Activated naive CD4-positive, alpha-beta T cell treated with anti-CD3 and anti-CD28 coated beads, Interleukin-2, amount 50 U/mL, for 24 hours (primary cell): ENCODE results near the gene CACNG3.
"Not testable (repeated sequence)": the region's sequence is repeated elsewhere in the genome, so short reads cannot be mapped to it uniquely, and the experiment has no call there.

Experiments used
- H3K27ac Mint-ChIP-seq: one replicate; pipeline ENCODE4 v1.8.0; 2021; ENCODE audit warnings: mild to moderate bottlenecking, mixed read lengths
- H3K27me3 Mint-ChIP-seq: one replicate; pipeline ENCODE4 v1.8.0; 2021; ENCODE audit warnings: mixed read lengths
- H3K36me3 Mint-ChIP-seq: one replicate; pipeline ENCODE4 v1.8.0; 2021; ENCODE audit warnings: mixed read lengths
- H3K4me1 Mint-ChIP-seq: one replicate; pipeline ENCODE4 v1.8.0; 2021; ENCODE audit warnings: mixed read lengths
- H3K4me3 Mint-ChIP-seq: one replicate; pipeline ENCODE4 v1.8.0; 2021; ENCODE audit warnings: mild to moderate bottlenecking, mixed read lengths
- H3K9me3 Mint-ChIP-seq: one replicate; pipeline ENCODE4 v1.8.0; 2021; ENCODE audit warnings: mixed read lengths

Gene CACNG3

GRCh38 chr16:24343829-24344228 lies 87.7 kb downstream of the CACNG3 start:
- H3K4me3 Mint-ChIP-seq, H3K9me3 Mint-ChIP-seq, H3K36me3 Mint-ChIP-seq, H3K27ac Mint-ChIP-seq, H3K4me1 Mint-ChIP-seq, H3K27me3 Mint-ChIP-seq: not testable (repeated sequence)

- H3K4me3 Mint-ChIP-seq: no peak overlapping the region
- H3K4me1 Mint-ChIP-seq: no peaks in the 10 kb centered on the region
- no peak overlapping the region for H3K27ac Mint-ChIP-seq
- no peaks in the 10 kb centered on the region for H3K9me3 Mint-ChIP-seq
- peaks cover 6% of the 10 kb centered on the region for H3K27me3 Mint-ChIP-seq
- H3K36me3 Mint-ChIP-seq: no peaks in the 10 kb centered on the region
These were observed 88.6 kb downstream of the CACNG3 start for GRCh38 chr16:24344784-24345183.

GRCh38 chr16:24345704-24346103 lies 89.6 kb downstream of the CACNG3 start:
- Mint-ChIP-seq H3K4me3 (no peak overlapping the region), H3K27ac (no peak overlapping the region), H3K4me1 (no peaks in the 10 kb centered on the region), H3K9me3 (no peaks in the 10 kb centered on the region), H3K27me3 (peaks cover 5% of the 10 kb centered on the region), H3K36me3 (no peaks in the 10 kb centered on the region)

GRCh38 chr16:24346734-24347133 lies 90.6 kb downstream of the CACNG3 start:
- Mint-ChIP-seq H3K36me3 (no peaks in the 10 kb centered on the region), H3K4me1 (no peaks in the 10 kb centered on the region), H3K27me3 (peaks cover 3% of the 10 kb centered on the region), H3K9me3 (no peaks in the 10 kb centered on the region), H3K4me3 (no peak overlapping the region), H3K27ac (no peak overlapping the region)

GRCh38 chr16:24347556-24347955 lies 91.4 kb downstream of the CACNG3 start:
- H3K27ac Mint-ChIP-seq: no peak overlapping the region
- H3K27me3 Mint-ChIP-seq: peaks cover 5% of the 10 kb centered on the region
- no peaks in the 10 kb centered on the region for H3K9me3 Mint-ChIP-seq
- no peaks in the 10 kb centered on the region for H3K4me1 Mint-ChIP-seq
- H3K4me3 Mint-ChIP-seq: no peak overlapping the region
- no peaks in the 10 kb centered on the region for H3K36me3 Mint-ChIP-seq

- no peak overlapping the region for H3K4me3 Mint-ChIP-seq
- no peak overlapping the region for H3K27ac Mint-ChIP-seq
- no peaks in the 10 kb centered on the region for H3K4me1 Mint-ChIP-seq
- H3K36me3 Mint-ChIP-seq: no peaks in the 10 kb centered on the region
- H3K27me3 Mint-ChIP-seq: peaks cover 5% of the 10 kb centered on the region
- H3K9me3 Mint-ChIP-seq: no peaks in the 10 kb centered on the region
These were observed 92.6 kb downstream of the CACNG3 start for GRCh38 chr16:24348545-24349290.

- no peaks in the 10 kb centered on the region for H3K4me1 Mint-ChIP-seq
- no peaks in the 10 kb centered on the region for H3K9me3 Mint-ChIP-seq
- peaks cover 6% of the 10 kb centered on the region for H3K27me3 Mint-ChIP-seq
- no peak overlapping the region for H3K4me3 Mint-ChIP-seq
- H3K36me3 Mint-ChIP-seq: no peaks in the 10 kb centered on the region
- no peak overlapping the region for H3K27ac Mint-ChIP-seq
These were observed 93.2 kb downstream of the CACNG3 start for GRCh38 chr16:24349320-24349719.

GRCh38 chr16:24352746-24353145 lies 96.6 kb downstream of the CACNG3 start:
- Mint-ChIP-seq H3K27ac (no peak overlapping the region), H3K4me3 (no peak overlapping the region), H3K27me3 (peaks cover 5% of the 10 kb centered on the region), H3K36me3 (no peaks in the 10 kb centered on the region), H3K9me3 (peaks cover 4% of the 10 kb centered on the region), H3K4me1 (no peaks in the 10 kb centered on the region)

- no peak overlapping the region for H3K27ac Mint-ChIP-seq
- no peak overlapping the region for H3K4me3 Mint-ChIP-seq
- H3K36me3 Mint-ChIP-seq: no peaks in the 10 kb centered on the region
- peaks cover 5% of the 10 kb centered on the region for H3K27me3 Mint-ChIP-seq
- H3K4me1 Mint-ChIP-seq: no peaks in the 10 kb centered on the region
- H3K9me3 Mint-ChIP-seq: peaks cover 6% of the 10 kb centered on the region
These were observed 97.5 kb downstream of the CACNG3 start for GRCh38 chr16:24353622-24354021.

- Mint-ChIP-seq H3K9me3 (peaks cover 6% of the 10 kb centered on the region), H3K4me1 (no peaks in the 10 kb centered on the region), H3K4me3 (no peak overlapping the region), H3K36me3 (no peaks in the 10 kb centered on the region), H3K27me3 (peaks cover 5% of the 10 kb centered on the region), H3K27ac (no peak overlapping the region)
These were observed 101.4 kb downstream of the CACNG3 start for GRCh38 chr16:24357511-24357910.

- Mint-ChIP-seq H3K4me3 (no peak overlapping the region), H3K4me1 (no peaks in the 10 kb centered on the region), H3K9me3 (peaks cover 6% of the 10 kb centered on the region), H3K36me3 (no peaks in the 10 kb centered on the region), H3K27ac (no peak overlapping the region), H3K27me3 (peaks cover 7% of the 10 kb centered on the region)
These were observed 102.0 kb downstream of the CACNG3 start for GRCh38 chr16:24358117-24358516.

GRCh38 chr16:24359490-24359889 lies 103.4 kb downstream of the CACNG3 start:
- H3K27ac Mint-ChIP-seq: no peak overlapping the region
- no peaks in the 10 kb centered on the region for H3K4me1 Mint-ChIP-seq
- no peak overlapping the region for H3K4me3 Mint-ChIP-seq
- H3K27me3 Mint-ChIP-seq: peaks cover 7% of the 10 kb centered on the region
- H3K36me3 Mint-ChIP-seq: no peaks in the 10 kb centered on the region
- peaks cover 6% of the 10 kb centered on the region for H3K9me3 Mint-ChIP-seq

- Mint-ChIP-seq H3K4me1 (no peaks in the 10 kb centered on the region), H3K9me3 (peaks cover 6% of the 10 kb centered on the region), H3K27ac (no peak overlapping the region), H3K4me3 (no peak overlapping the region), H3K36me3 (no peaks in the 10 kb centered on the region), H3K27me3 (peaks cover 9% of the 10 kb centered on the region)
These were observed 104.8 kb downstream of the CACNG3 start for GRCh38 chr16:24360936-24361335.

- peaks cover 1% of the 10 kb centered on the region for H3K36me3 Mint-ChIP-seq
- H3K4me1 Mint-ChIP-seq: no peaks in the 10 kb centered on the region
- peaks cover 16% of the 10 kb centered on the region for H3K27me3 Mint-ChIP-seq
- no peak overlapping the region for H3K27ac Mint-ChIP-seq
- no peaks in the 10 kb centered on the region for H3K9me3 Mint-ChIP-seq
- H3K4me3 Mint-ChIP-seq: no peak overlapping the region
These were observed 108.5 kb downstream of the CACNG3 start for GRCh38 chr16:24364596-24364995.

GRCh38 chr16:24367186-24367710 lies 111.1 kb downstream of the CACNG3 start:
- no peaks in the 10 kb centered on the region for H3K4me1 Mint-ChIP-seq
- H3K4me3 Mint-ChIP-seq: no peak overlapping the region
- peaks cover 13% of the 10 kb centered on the region for H3K27me3 Mint-ChIP-seq
- no peaks in the 10 kb centered on the region for H3K9me3 Mint-ChIP-seq
- H3K27ac Mint-ChIP-seq: no peak overlapping the region
- H3K36me3 Mint-ChIP-seq: peaks cover 1% of the 10 kb centered on the region

- H3K4me1 Mint-ChIP-seq: no peaks in the 10 kb centered on the region
- H3K36me3 Mint-ChIP-seq: no peaks in the 10 kb centered on the region
- no peak overlapping the region for H3K4me3 Mint-ChIP-seq
- peaks cover 5% of the 10 kb centered on the region for H3K9me3 Mint-ChIP-seq
- H3K27ac Mint-ChIP-seq: no peak overlapping the region
- peaks cover 1% of the 10 kb centered on the region for H3K27me3 Mint-ChIP-seq
These were observed 116.7 kb downstream of the CACNG3 start for GRCh38 chr16:24372824-24373223.

- peaks cover 20% of the 10 kb centered on the region for H3K9me3 Mint-ChIP-seq
- no peaks in the 10 kb centered on the region for H3K36me3 Mint-ChIP-seq
- H3K27me3 Mint-ChIP-seq: no peaks in the 10 kb centered on the region
- no peaks in the 10 kb centered on the region for H3K4me1 Mint-ChIP-seq
- H3K27ac Mint-ChIP-seq: no peak overlapping the region
- no peak overlapping the region for H3K4me3 Mint-ChIP-seq
These were observed 122.9 kb downstream of the CACNG3 start for GRCh38 chr16:24378999-24379398.
